KMS-11 (cell line): ENCODE results near the gene SSTR5.

Experiments used
- H2AFZ ChIP-seq: fragments of 200-600 bp; sonication (generic); 2 replicates; pipeline ENCODE4 v1.6.1; 2016; ENCODE audit warnings: antibody characterized with exemption, mixed run types, low read depth
- H3K27ac ChIP-seq: fragments of 200-600 bp; sonication (generic); 2 replicates; pipeline ENCODE4 v1.6.1; 2016; ENCODE audit warnings: mild to moderate bottlenecking, mixed run types
- H3K27me3 ChIP-seq: fragments of 200-600 bp; sonication (generic); 2 replicates; pipeline ENCODE4 v1.6.1; 2017; ENCODE audit warnings: mild to moderate bottlenecking, low read depth, mixed run types, moderate library complexity; ENCODE audit not compliant: insufficient read depth
- H3K36me3 ChIP-seq: fragments of 200-600 bp; sonication (generic); 2 replicates; pipeline ENCODE4 v1.6.1; 2017; ENCODE audit warnings: mild to moderate bottlenecking, mixed run types; ENCODE audit not compliant: insufficient read depth
- H3K4me1 ChIP-seq: fragments of 200-600 bp; sonication (generic); 2 replicates; pipeline ENCODE4 v1.6.1; 2016; ENCODE audit warnings: mild to moderate bottlenecking, low read depth, mixed run types; ENCODE audit not compliant: poor library complexity, severe bottlenecking
- H3K4me2 ChIP-seq: fragments of 200-600 bp; sonication (generic); 2 replicates; pipeline ENCODE4 v1.7.0; 2016; ENCODE audit warnings: mild to moderate bottlenecking, mixed run types
- H3K4me3 ChIP-seq: fragments of 200-600 bp; sonication (generic); IDR thresholded peaks from 2 replicates; pipeline ENCODE4 v1.6.1; 2017; ENCODE audit warnings: low read depth, low read length, mixed read lengths; ENCODE audit not compliant: insufficient read depth
- H3K79me2 ChIP-seq: fragments of 200-600 bp; sonication (generic); 2 replicates; pipeline ENCODE4 v1.6.1; 2016; ENCODE audit warnings: low read depth, mixed run types; ENCODE audit not compliant: insufficient read depth
- H3K9ac ChIP-seq: fragments of 200-600 bp; sonication (generic); 2 replicates; pipeline ENCODE4 v1.6.1; 2016; ENCODE audit warnings: mild to moderate bottlenecking, mixed run types
- H4K20me1 ChIP-seq: fragments of 200-600 bp; sonication (generic); 2 replicates; pipeline ENCODE4 v1.6.1; 2016; ENCODE audit warnings: mild to moderate bottlenecking, mixed run types; ENCODE audit not compliant: insufficient read depth
- TF ChIP-seq, protein P1 (sequence below): fragments of 200-600 bp; sonication (generic); conservative IDR thresholded peaks from 2 replicates; pipeline ENCODE4 v1.6.1; 2017; ENCODE audit warnings: low read depth, mild to moderate bottlenecking, antibody characterized with exemption, low read length, moderate library complexity, mixed read lengths

Gene SSTR5

DNA sequence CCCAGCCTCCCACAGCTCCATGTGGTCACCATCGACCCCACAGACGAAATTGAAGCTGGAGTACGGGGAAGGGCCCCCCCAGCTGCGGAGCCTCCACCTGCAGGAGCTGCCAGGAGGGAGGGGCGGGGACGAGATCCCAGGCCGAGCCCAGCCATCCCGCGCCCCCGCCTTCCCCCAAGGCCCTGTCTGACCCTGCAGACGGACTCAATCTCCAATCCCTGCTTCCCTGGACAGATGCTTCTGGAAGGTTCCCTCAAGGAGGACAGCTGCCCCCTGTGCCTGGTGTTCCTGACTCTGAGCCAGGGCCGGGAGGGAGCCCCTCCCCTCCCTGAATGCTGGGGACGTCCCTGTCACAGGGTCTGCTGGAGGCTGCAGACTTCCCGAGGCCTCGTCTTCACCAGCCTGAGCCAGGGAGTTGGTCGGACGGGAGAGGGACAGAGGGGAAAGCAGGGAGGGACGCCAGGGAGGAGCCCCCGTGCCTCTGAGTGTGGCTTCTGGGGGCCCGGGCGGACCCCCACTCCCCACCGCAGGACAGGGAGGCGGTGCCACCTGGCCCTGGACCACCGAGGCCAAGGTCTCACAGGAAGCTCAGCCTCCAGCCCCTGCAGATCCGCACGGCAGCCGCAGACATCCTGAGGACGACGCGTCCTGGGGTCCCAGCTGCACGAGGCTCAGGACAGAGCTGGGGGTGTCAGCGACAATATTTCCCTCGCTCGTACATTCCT is 44.8 kb downstream of the SSTR5 start:
- H3K27me3 ChIP-seq = peaks cover 92% of the 10 kb centered on the region

DNA sequence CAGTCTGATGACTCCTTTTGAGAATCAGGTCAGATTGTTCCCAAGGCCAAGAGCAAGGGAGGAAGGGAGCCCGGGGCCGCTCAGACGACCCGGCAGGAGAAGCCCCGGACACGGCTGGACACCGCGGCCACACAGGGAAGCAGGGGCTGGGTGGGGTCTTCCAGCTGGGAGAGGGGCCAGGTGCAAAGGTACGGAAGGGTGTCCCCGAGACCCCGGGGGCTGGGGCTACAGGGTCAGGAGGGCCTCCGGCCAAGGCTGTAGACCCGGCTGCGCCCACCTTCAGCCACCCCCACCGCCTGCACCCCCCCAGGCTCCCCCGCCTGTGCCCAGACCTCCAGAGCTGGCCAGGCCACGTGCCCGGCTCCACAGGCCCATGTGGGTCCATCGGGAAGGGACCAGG is 45.4 kb downstream of the SSTR5 start:
- no peak overlapping the region for H3K4me2 ChIP-seq

More for the DNA sequence above, 44.8 kb downstream of the SSTR5 start:
- H3K4me1 ChIP-seq = peaks cover 10% of the 10 kb centered on the region
- H3K9ac ChIP-seq = no peak overlapping the region
- no peak overlapping the region for H3K27ac ChIP-seq
- no peaks in the 10 kb centered on the region for H3K36me3 ChIP-seq
- H2AFZ ChIP-seq = no peak overlapping the region
- TF ChIP-seq, protein P1, sequence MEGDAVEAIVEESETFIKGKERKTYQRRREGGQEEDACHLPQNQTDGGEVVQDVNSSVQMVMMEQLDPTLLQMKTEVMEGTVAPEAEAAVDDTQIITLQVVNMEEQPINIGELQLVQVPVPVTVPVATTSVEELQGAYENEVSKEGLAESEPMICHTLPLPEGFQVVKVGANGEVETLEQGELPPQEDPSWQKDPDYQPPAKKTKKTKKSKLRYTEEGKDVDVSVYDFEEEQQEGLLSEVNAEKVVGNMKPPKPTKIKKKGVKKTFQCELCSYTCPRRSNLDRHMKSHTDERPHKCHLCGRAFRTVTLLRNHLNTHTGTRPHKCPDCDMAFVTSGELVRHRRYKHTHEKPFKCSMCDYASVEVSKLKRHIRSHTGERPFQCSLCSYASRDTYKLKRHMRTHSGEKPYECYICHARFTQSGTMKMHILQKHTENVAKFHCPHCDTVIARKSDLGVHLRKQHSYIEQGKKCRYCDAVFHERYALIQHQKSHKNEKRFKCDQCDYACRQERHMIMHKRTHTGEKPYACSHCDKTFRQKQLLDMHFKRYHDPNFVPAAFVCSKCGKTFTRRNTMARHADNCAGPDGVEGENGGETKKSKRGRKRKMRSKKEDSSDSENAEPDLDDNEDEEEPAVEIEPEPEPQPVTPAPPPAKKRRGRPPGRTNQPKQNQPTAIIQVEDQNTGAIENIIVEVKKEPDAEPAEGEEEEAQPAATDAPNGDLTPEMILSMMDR = no peak
- no peak overlapping the region for H3K4me3 ChIP-seq
- H3K79me2 ChIP-seq = no peaks in the 10 kb centered on the region
- H3K4me2 ChIP-seq = no peak overlapping the region
- no peaks in the 10 kb centered on the region for H4K20me1 ChIP-seq

DNA sequence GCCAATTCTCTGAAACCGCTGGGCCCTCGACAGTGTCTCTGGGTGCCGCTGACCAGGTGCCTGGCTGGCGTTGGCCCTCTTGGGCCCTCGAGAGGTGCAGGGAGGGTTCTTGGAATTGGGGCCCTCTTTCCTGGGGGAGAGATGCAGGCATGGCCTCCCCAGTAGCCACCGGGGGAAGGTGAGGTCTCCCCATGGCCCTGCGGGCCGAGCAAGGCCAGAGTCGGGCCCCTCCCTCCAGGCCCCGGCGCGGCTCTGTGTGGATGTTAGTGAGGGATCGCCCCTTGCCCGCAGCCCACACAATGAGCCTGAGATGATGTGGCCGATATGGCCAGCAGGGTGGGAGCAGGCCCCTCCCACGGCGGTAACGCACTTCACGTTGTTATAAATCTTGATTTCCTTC is 46.6 kb downstream of the SSTR5 start:
- peaks cover 95% of the 10 kb centered on the region for H3K27me3 ChIP-seq
- no peak overlapping the region for H2AFZ ChIP-seq
- no peak overlapping the region for H3K9ac ChIP-seq
- no peak overlapping the region for H3K27ac ChIP-seq
- H3K4me2 ChIP-seq = no peak overlapping the region
- H3K36me3 ChIP-seq = no peaks in the 10 kb centered on the region
- no peaks in the 10 kb centered on the region for H4K20me1 ChIP-seq
- H3K79me2 ChIP-seq = no peaks in the 10 kb centered on the region
- TF ChIP-seq, protein P1 = no peak
- H3K4me1 ChIP-seq = peaks cover 10% of the 10 kb centered on the region
- H3K4me3 ChIP-seq = no peak overlapping the region

More for the DNA sequence above, 45.4 kb downstream of the SSTR5 start:
- H4K20me1 ChIP-seq = no peaks in the 10 kb centered on the region
- no peak overlapping the region for H3K27ac ChIP-seq
- no peak overlapping the region for H3K4me3 ChIP-seq
- H3K4me1 ChIP-seq = peaks cover 10% of the 10 kb centered on the region
- TF ChIP-seq, protein P1 = no peak
- H3K9ac ChIP-seq = no peak overlapping the region
- no peaks in the 10 kb centered on the region for H3K36me3 ChIP-seq
- no peak overlapping the region for H2AFZ ChIP-seq
- H3K27me3 ChIP-seq = peaks cover 92% of the 10 kb centered on the region
- H3K79me2 ChIP-seq = no peaks in the 10 kb centered on the region

DNA sequence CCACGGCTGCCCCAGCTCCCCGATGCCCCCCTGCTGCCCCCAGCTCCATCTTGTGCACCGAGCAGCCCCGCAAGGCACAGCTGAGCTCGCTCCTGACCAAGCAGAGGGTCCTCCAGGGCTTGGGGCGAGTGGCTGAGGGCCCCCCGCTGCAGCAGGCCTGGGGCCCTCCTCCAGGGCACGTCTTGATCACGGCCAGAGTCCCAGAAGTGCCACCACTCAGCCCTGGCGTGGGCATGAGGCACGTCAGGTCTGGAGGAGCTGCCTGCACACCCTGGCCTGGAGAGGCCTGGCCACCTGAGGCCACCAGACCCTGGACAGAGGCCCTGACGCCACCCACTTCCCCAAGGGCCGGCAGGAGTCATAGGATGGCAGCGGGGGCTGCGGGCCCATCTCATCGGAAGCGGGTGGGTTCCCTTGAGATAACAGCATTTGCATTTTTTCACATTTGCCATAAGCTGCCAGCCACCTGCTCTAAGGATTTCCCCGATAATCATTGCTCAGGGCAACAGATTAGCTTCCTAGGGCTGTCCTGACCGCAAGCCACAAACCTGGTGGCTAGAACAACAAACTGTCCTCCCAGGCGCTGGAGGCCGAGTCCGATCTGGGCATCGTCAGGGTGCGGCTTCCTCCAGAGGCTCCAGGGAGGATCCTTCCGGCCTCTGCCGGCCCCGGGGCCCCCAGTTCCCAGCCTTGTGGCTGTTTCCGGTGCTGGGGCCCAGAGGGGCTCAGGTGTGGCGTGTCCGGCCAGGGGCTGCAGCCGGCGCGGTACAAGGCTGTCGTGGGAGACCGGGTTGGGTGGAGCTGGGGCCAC is 47.4 kb downstream of the SSTR5 start:
- H3K79me2 ChIP-seq = no peaks in the 10 kb centered on the region
- TF ChIP-seq, protein P1 = no peak
- H3K36me3 ChIP-seq = no peaks in the 10 kb centered on the region
- no peak overlapping the region for H3K4me3 ChIP-seq
- no peaks in the 10 kb centered on the region for H4K20me1 ChIP-seq
- H3K27ac ChIP-seq = no peak overlapping the region
- peaks cover 95% of the 10 kb centered on the region for H3K27me3 ChIP-seq
- peak overlapping the region; percentile 39; the same call in 1 of the 2 replicates for H3K4me2 ChIP-seq
- no peak overlapping the region for H2AFZ ChIP-seq
- H3K4me1 ChIP-seq = peaks cover 10% of the 10 kb centered on the region
- no peak overlapping the region for H3K9ac ChIP-seq
